Tibial nerve (tissue), 4 donors: ENCODE results near the gene SLC17A2.

ENCODE experiments used
- CTCF ChIP-seq, 5 experiments: fragments of 200-600 bp in 3 of 5; fragments of 450-650 bp in 2 of 5; sonication (generic) in 3 of 5; IDR thresholded peaks; one replicate each; pipeline ENCODE4 v1.5.1; 2016 to 2019; ENCODE audit warnings: antibody characterized with exemption in 5 of 5, mild to moderate bottlenecking in 3 of 5, moderate library complexity in 2 of 5
- EP300 ChIP-seq, 2 donors: sonication (generic); formaldehyde crosslinking; IDR thresholded peaks; one replicate each; pipeline ENCODE4 v1.6.1; 2017; ENCODE audit warnings: antibody characterized with exemption in 2 of 2, mild to moderate bottlenecking in 1 of 2

GRCh38 chr6:25872814-25873213 is 57.7 kb downstream of the SLC17A2 start:
- TF ChIP-seq EP300 (IDR thresholded peaks at IDR 0.05) (no peak), CTCF (IDR thresholded peaks at IDR 0.05) (no peak)
